Measurements from ENCODE around the gene PSMD13. TPM values are rescaled to one million over a fixed set of nuclear protein-coding genes. Genes with fewer than 3 reads are reported as not detected.

The PSMD13 gene
- total RNA-seq, 1 donor from 2014 or later, result 102 TPM

DNA sequence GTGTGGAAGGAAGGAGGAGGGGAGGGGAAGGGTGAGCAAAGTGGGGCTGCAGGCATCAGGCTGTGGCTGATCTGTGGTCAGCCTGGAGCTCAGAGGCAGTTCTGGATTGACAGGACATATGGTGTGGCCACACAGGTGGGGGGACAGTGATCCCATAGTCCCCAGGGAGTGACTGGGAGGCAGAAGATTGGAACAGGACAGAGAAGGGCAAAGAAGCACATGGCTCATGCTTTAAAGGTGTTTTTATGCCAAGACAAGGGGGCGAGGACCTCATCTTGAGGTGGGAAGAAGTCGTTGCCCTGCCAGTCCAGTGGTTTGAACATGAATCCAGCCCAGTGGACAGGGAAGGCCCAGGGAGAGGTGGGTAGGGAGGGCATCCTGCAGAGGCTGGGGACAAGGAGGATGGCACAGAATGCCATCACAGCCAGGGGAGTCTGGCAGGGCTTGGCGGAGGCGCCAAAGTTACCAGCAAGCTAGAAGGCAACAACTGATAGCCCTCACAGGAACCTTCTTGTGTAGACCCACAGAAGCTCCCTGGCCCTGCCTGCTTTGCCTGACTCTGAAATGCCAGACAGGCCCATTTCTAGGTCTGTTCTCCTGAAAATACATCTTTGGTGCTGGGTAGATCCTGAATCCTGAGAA, 32.7 kb upstream of the PSMD13 start:
- FAIRE-seq (no peak), DNase-seq (ENCODE audit: low spot score in 2 of 2) (no peak)

DNA sequence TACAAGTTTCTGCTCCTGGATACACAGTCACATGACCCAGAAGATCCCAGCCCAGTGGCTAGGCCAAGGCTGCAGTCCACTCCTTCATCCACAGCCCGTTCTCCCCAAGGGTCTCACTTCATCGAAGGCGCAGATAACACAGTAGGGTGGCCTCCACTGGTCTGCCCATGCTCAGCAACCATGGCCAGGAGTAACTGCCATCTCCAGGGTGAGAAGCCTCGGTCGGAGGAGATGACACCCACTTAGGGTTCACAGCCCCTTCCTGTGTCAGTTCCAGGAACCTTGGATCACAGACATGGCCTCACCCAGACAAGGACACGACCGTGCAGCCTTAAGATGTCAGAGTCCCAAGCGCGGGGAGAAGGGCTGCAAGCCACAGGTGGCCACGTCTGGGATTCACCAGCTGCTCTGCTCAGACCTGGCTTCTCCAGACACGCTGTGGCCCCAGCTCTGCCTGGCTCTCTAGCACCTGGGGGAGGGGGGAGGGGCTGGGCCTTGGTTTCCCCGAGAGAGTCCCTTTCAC, 32.1 kb upstream of the PSMD13 start:
- no peak for FAIRE-seq

DNA sequence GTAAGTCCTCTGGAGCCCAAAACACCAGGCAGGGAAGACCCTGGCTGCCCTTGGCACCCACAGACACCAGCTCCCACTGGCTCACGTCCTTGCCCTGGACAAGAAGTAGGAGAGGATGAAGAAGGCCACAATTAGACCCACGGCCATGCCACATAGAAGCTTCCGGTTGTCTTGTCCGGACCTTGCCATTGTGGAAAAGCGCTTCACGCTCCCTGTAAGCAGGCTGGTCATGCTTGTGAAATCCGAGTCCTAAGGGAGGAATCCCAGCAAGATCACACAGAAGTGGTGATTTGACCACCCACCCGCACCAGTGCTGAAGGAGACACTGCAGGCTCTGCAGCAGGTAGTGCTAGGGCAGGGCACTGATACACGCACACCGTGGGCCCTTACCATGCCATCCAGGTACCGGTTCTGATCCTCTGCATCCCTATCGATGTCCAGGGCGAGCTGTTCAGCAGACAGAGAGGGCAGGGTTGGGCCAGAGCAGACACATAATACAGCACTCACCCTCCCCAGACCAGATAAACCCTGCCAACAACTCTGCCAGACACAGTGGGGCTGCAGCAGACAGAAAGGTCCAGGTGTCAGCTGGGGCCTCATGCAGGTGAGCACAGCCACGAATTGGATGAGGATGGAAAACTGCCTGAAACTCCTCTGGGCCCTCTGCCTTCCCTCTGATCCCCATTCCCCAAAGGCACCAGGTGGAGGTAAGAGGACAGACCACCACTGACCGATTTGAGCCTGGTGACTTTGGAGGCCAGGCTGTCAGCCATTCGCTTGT, 31.4 kb upstream of the PSMD13 start:
- FAIRE-seq, result no peak
- DNase-seq (ENCODE audit: low spot score in 2 of 2), result no peak

More for the DNA sequence above, 32.1 kb upstream of the PSMD13 start:
- DNase-seq (ENCODE audit: low spot score in 2 of 2), result no peak

GRCh38 chr11:206002-206384, 30.8 kb upstream of the PSMD13 start:
- DNase-seq (ENCODE audit: low spot score in 2 of 2) (no peak), FAIRE-seq (no peak)

DNA sequence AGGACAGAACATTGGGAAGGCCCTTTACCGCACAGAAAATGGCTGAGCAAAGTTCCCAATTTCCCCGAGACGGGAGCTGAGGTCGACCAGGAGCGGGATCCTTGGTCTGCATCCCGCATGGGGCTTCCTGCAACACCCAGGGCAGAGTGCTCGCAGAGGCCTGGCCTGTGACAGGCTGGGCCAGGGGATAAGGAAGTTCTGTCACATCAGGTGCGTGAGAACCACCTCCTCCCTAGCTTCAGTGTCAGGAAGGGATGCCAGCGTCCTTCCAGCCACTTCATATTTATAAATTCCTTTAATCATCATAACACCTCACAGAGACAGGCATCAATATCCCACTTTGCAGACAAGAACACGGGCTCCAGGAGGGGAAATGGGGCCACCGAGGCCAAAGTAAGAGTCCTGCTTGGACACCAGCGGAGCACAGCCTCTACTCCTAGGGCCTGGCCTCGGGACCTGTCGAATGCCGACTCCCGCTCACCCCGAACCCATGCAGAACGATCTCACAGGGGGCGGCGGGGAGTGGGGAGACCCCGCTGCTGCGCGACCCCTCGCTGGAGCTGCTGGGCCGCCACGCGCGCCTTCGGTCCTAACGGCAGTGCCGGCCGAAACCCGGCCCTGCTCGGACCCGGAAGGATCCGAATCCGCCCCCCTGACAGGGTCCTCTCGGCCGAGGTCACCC, 30.1 kb upstream of the PSMD13 start:
- FAIRE-seq (no peak), DNase-seq (ENCODE audit: low spot score in 2 of 2) (no peak)

DNA sequence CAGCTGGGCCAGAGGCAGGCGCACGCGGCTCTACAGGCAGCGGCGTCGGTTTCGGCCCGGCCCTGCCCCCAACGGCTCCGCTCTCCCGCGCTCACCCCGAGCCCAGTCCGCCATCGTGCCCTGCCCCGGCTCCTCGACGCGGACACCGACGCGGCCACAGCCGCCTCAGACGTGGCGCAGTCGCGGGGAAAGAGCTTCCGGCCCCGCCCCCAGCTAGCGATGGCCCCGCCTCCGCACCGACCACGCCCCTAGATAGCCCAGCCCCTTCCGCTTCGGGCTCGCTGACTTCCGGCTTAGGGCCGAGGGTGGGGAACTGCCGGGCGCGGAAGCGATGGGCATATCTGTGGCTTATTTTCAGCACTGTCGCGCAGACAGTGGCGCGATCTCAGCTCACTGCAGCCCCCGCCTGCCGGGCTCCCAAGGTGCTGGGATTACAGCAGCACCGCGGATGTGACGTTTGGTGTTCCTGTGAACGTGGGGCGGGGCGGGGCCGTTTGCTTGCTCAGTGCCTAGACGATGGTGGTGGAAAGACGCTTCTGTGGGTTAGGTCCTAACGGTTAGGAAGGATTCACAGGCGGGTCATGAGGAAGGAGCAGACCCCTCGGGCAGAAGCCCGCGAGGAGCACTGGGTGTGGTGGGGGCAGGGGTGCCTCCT, 29.4 kb upstream of the PSMD13 start, which contains the start of the genes BET1L and RIC8A:
Gene BET1L, minus strand, starts transcription at position 192 of the 655 bp plus-strand sequence. Its CDS starts 78 bp downstream, at position 114.
Gene RIC8A, plus strand, starts transcription at position 501 of the 655 bp plus-strand sequence. CDS start 1,147 bp downstream, outside the sequence.
- no peak for FAIRE-seq
- DNase-seq (ENCODE audit: low spot score in 2 of 2), result peak; percentile 100

GRCh38 chr11:207863-208180, 29.0 kb upstream of the PSMD13 start:
- no peak for FAIRE-seq
- peak in 1 of 2 donors; percentile 55 for DNase-seq (ENCODE audit: low spot score in 2 of 2)

GRCh38 chr11:208181-208916, 28.4 kb upstream of the PSMD13 start:
- no peak for FAIRE-seq
- peak; percentile 93 for DNase-seq (ENCODE audit: low spot score in 2 of 2)

- DNase-seq (ENCODE audit: low spot score in 2 of 2) (no peak), FAIRE-seq (no peak)
Observed at GRCh38 chr11:208917-209260, 27.9 kb upstream of the PSMD13 start.

DNA sequence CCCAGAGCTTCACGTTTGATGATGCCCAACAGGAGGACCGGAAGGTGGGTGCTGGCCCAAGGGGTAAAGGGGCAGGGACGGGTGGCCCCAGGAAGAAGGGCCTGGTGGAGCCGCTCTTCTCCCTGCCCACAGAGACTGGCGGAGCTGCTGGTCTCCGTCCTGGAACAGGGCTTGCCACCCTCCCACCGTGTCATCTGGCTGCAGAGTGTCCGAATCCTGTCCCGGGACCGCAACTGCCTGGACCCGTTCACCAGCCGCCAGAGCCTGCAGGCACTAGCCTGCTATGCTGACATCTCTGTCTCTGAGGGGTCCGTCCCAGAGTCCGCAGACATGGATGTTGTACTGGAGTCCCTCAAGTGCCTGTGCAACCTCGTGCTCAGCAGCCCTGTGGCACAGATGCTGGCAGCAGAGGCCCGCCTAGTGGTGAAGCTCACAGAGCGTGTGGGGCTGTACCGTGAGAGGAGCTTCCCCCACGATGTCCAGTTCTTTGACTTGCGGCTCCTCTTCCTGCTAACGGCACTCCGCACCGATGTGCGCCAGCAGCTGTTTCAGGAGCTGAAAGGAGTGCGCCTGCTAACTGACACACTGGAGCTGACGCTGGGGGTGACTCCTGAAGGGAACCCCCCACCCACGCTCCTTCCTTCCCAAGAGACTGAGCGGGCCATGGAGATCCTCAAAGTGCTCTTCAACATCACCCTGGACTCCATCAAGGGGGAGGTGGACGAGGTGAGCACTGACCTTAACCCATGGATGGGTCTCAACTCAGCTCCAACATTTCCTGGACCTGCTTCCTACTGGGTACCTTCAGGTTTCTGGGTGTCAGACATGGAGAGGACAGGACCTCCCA, 27.3 kb upstream of the PSMD13 start:
- DNase-seq (ENCODE audit: low spot score in 2 of 2) (no peak), FAIRE-seq (no peak)

- FAIRE-seq (no peak), DNase-seq (ENCODE audit: low spot score in 2 of 2) (no peak)
Observed at GRCh38 chr11:210122-210802, 26.5 kb upstream of the PSMD13 start.

- no peak for FAIRE-seq
Observed at GRCh38 chr11:210803-211180, 26.0 kb upstream of the PSMD13 start.

DNA sequence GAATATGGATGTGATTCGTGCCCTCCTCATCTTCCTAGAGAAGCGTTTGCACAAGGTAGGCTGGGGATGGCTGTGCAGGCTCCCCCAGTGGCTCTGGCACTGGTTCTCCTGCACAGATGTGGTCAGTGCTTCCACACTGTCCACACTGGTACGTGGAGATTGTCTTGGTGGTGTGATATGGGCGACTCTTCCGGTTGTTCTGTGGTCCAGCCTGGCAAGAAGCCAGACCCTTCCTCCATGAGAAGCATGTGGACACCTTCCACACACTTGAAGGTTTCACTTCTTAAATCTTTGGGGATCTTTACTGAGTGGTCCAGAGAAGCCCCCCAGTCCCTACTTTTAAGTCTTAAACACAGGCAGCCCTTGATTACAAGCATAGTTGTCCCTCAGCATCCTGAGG, 25.5 kb upstream of the PSMD13 start:
- FAIRE-seq (no peak), DNase-seq (ENCODE audit: low spot score in 2 of 2) (no peak)

More at GRCh38 chr11:210803-211180, 26.0 kb upstream of the PSMD13 start:
- DNase-seq (ENCODE audit: low spot score in 2 of 2), result no peak

- FAIRE-seq (no peak), DNase-seq (ENCODE audit: low spot score in 2 of 2) (no peak)
Observed at GRCh38 chr11:211741-212140, 25.0 kb upstream of the PSMD13 start.

DNA sequence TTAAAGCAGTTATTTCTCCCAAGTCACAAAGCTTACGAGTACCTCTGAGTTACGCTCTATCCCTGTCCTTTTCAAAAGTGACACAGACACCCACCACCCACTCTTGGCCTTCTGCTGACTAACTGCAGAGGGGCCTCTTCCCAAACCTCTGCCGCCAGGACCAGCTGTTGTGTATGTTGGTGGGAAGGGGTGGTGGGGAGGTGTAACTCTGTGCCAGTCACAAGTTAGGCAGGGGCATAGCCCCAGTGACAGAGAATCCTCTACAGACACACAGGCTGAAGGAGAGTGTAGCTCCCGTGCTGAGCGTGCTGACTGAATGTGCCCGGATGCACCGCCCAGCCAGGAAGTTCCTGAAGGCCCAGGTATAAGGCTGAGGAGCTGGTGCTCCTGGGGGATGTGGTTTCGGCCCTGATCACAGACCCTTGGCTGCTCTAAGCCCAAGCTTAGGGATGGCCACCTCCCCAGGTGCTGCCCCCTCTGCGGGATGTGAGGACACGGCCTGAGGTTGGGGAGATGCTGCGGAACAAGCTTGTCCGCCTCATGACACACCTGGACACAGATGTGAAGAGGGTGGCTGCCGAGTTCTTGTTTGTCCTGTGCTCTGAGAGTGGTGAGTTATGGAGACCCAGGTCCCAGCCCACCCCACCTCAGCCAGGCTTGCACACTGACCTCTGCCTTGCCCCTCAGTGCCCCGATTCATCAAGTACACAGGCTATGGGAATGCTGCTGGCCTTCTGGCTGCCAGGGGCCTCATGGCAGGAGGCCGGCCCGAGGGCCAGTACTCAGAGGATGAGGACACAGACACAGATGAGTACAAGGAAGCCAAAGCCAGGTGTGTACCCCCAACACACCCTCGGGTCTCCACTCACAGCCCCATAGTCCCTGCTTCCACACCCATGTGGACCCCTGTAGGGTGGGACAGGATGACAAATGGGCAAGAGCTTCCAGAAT, 24.4 kb upstream of the PSMD13 start:
- DNase-seq (ENCODE audit: low spot score in 2 of 2), result no peak

DNA sequence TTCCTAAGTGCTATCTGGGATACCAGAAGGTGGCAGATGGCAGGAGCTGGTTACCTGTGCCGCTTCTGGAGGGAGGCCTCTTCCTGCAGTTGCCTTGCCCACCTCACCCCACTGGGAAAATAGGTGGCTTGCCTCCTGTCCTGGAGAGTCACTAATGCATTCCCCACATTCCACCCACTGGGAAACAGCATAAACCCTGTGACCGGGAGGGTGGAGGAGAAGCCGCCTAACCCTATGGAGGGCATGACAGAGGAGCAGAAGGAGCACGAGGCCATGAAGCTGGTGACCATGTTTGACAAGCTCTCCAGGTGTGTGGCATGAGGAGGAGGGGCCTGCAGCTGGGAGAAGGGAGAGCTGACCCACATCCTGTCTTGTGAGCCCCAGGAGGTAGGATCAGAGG, 23.7 kb upstream of the PSMD13 start:
- DNase-seq (ENCODE audit: low spot score in 2 of 2) (no peak), FAIRE-seq (no peak)

More for the DNA sequence above, 24.4 kb upstream of the PSMD13 start:
- no peak for FAIRE-seq

GRCh38 chr11:214083-214482, 22.7 kb upstream of the PSMD13 start:
- DNase-seq (ENCODE audit: low spot score in 2 of 2), result no peak

More at GRCh38 chr11:214083-214482, 22.7 kb upstream of the PSMD13 start:
- FAIRE-seq, result no peak
